Smooth muscle cell (in vitro differentiated cells): ENCODE data around the gene HELZ. TPM values are rescaled to one million over a fixed set of nuclear protein-coding genes. Genes with fewer than 3 reads are reported as not detected.
"Not testable (repeated sequence)": the region's sequence is repeated elsewhere in the genome, so short reads cannot be mapped to it uniquely, and the experiment has no call there.

Source experiments
- DNase-seq: peaks from one replicate; lab custom pipeline; 2025; ENCODE audit not compliant: unreplicated experiment; lab: John Stamatoyannopoulos, UW
- H2AFZ ChIP-seq: fragments of 200-600 bp; sonication (generic); 2 replicates; pipeline ENCODE4 v1.6.0; 2016; ENCODE audit warnings: antibody characterized with exemption, low read depth, mild to moderate bottlenecking
- H3F3A ChIP-seq: fragments of 200-600 bp; sonication (generic); 2 replicates; pipeline ENCODE4 v1.6.0; 2017; ENCODE audit warnings: antibody characterized with exemption, low read depth
- H3K27ac ChIP-seq: fragments of 200-600 bp; sonication (generic); 2 replicates; pipeline ENCODE4 v1.5.1; 2016; ENCODE audit warnings: low read depth, mild to moderate bottlenecking
- H3K27me3 ChIP-seq: fragments of 200-600 bp; sonication (generic); 2 replicates; pipeline ENCODE4 v1.6.1; 2016; ENCODE audit warnings: low read depth, mild to moderate bottlenecking
- H3K36me3 ChIP-seq: fragments of 200-600 bp; sonication (generic); 2 replicates; pipeline ENCODE4 v1.5.1; 2016; ENCODE audit warnings: low read depth
- H3K4me1 ChIP-seq: fragments of 200-600 bp; sonication (generic); 2 replicates; pipeline ENCODE4 v1.5.1; 2016; ENCODE audit warnings: low read depth
- H3K4me2 ChIP-seq: fragments of 200-600 bp; sonication (generic); 2 replicates; pipeline ENCODE4 v1.6.0; 2016; ENCODE audit warnings: mild to moderate bottlenecking
- H3K4me3 ChIP-seq: fragments of 200-600 bp; sonication (generic); 2 replicates; pipeline ENCODE4 v1.5.1; 2016; ENCODE audit warnings: mild to moderate bottlenecking
- H3K79me2 ChIP-seq: fragments of 200-600 bp; sonication (generic); 2 replicates; pipeline ENCODE4 v1.6.0; 2016; ENCODE audit warnings: low read depth, mild to moderate bottlenecking
- H3K9ac ChIP-seq: fragments of 200-600 bp; sonication (generic); 2 replicates; pipeline ENCODE4 v1.6.0; 2016; ENCODE audit warnings: low read depth
- H3K9me3 ChIP-seq: fragments of 200-600 bp; sonication (generic); replicated peaks from 2 replicates; pipeline ENCODE4 v1.5.1; 2016; ENCODE audit warnings: low read depth
- H4K20me1 ChIP-seq: fragments of 200-600 bp; sonication (generic); 2 replicates; pipeline ENCODE4 v1.6.0; 2016; ENCODE audit warnings: low read depth
- CTCF ChIP-seq: fragments of 200-600 bp; sonication (generic); IDR thresholded peaks from 2 replicates; pipeline ENCODE4 v1.5.1; 2017; ENCODE audit warnings: borderline replicate concordance, mild to moderate bottlenecking, antibody characterized with exemption; ENCODE audit not compliant: insufficient read depth, poor library complexity, severe bottlenecking
- WGBS: methylation state at CpG from one replicate; pipeline ENCODE4 v1.1.7; 2016; ENCODE audit warnings: low lambda C conversion rate; 5-methylcytosine and 5-hydroxymethylcytosine counted together
- polyA plus RNA-seq: library from polyadenylated mRNA; unstranded; fragments of >200 nt; fragmentation: Nextera tagmentation; extraction: Ambion mirVana; gene quantifications from 2 replicates; pipeline ENCODE4 v1.2.1, GENCODE V29; 2016
- total RNA-seq: library from RNA; depleted of rRNA; stranded (reverse); fragments of >200 nt; gene quantifications from 2 replicates; pipeline ENCODE4 v1.2.3, GENCODE V29; 2014

HELZ gene
- total and polyA plus RNA-seq, 2 experiments from 2014 or later, result 18.8 to 34.4 TPM

DNA sequence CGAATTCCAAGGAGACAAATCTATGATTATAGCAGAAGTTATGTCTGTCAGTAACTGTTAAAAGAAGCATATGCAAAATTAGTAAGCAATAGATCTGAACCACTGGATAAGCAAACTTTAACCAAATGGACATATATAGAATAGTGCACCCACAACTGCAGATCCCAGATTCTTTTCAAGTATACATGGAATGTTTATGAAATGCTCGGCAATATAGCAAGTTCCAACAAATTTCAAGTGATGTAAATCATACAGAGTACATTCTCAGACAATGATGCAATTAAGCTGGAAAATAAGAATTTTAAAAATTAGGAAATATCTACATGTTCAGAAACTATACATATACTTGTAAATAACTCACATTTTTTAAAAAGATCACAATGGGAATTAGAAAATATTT lies 8.4 kb upstream of the HELZ start:
- Histone ChIP-seq H4K20me1 (no peaks in the 10 kb centered on the region), H3K79me2 (no peaks in the 10 kb centered on the region), H3K9ac (peak overlapping the region; percentile 24), H2AFZ (no peak overlapping the region), H3K4me3 (no peak overlapping the region), H3K9me3 (no peaks in the 10 kb centered on the region), H3K4me1 (no peaks in the 10 kb centered on the region), H3K27me3 (no peaks in the 10 kb centered on the region), H3K27ac (peak overlapping the region; percentile 68), H3K36me3 (no peaks in the 10 kb centered on the region), H3K4me2 (peak overlapping the region; percentile 2), H3F3A (no peaks in the 10 kb centered on the region)
- no peak for TF ChIP-seq CTCF
- WGBS, result 50% methylated on average over 2 of the region's 2 CpGs
- DNase-seq, result no peak

DNA sequence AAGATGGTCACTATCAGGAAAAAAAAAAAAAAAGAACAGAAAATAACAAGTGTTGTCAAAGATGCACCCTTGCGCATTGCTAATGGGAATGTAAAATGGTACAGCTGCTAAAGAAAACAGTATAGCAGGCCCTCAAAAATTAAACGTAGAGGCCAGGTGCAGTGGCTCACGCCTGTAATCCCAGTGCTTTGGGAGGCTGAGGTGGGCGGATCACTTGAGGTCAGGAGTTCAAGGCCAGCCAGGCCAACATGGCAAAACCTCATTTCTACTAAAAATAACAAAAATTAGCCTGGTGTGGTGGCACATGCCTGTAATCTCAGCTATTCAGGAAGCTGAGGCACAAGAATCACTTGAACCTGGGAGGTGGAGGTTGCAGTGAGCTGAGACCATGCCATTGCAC lies 6.6 kb upstream of the HELZ start:
- not testable (repeated sequence) for H3K79me2 ChIP-seq, H3K9me3 ChIP-seq, H3K4me1 ChIP-seq, DNase-seq, H3K27ac ChIP-seq, H4K20me1 ChIP-seq, H3K27me3 ChIP-seq, H3K9ac ChIP-seq, H3K36me3 ChIP-seq, H3F3A ChIP-seq, H2AFZ ChIP-seq, H3K4me3 ChIP-seq, H3K4me2 ChIP-seq
- WGBS, result 94% methylated on average over 4 of the region's 4 CpGs

DNA sequence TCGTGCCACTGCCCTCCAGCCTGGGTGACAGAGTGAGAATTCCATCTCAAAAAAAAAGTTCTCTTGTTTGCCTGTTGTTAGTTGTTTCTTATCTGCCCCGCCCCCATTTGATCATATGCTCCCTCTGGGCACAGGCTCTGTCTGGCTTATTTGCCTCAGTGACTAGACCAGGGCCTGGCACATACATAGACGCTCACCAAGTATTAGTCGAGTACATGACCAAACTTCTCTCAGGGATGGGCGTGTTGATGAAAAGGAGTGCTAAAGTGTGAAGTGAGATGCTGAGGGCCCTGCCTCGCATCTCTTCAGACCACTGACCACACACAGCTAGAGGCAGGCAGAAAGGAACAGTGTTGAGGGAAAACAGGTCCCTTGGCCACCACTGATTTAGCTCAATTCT lies 3.3 kb upstream of the HELZ start:
- Histone ChIP-seq H3K4me1 (peaks cover 20% of the 10 kb centered on the region), H3K27me3 (no peaks in the 10 kb centered on the region), H3K9ac (no peak overlapping the region), H4K20me1 (peaks cover 10% of the 10 kb centered on the region), H3K4me2 (no peak overlapping the region), H3K9me3 (no peaks in the 10 kb centered on the region), H3K27ac (no peak overlapping the region), H3K36me3 (no peaks in the 10 kb centered on the region), H3K4me3 (no peak overlapping the region), H2AFZ (no peak overlapping the region), H3K79me2 (peaks cover 17% of the 10 kb centered on the region), H3F3A (peaks cover 4% of the 10 kb centered on the region)
- WGBS, result 92% methylated on average over 6 of the region's 6 CpGs
- DNase-seq, result no peak
- no peak for TF ChIP-seq CTCF

DNA sequence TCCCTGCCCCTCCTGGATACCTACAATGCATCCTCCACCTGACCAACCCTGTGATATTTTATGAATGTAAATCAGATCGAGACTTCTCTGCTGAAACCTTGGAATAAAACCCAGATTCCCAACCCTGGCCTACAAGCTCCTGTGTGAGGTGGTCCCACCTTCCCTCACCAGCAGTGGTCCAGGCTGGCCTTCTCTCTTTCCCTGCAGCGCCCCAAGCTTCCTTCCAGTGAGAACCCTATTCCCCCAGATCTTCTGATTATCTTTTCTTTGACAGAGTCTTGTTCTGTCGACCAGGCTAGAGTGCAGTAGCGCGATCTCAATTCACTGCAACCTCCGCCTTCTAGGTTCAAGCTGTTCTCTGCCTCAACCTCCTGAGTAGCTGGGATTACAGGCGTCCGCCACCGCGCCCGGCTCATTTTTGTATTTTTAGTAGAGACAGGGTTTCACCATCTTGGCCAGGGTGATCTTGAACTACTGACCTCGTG lies 2.5 kb upstream of the HELZ start:
- TF ChIP-seq CTCF, result no peak
- no peak for DNase-seq
- no peaks in the 10 kb centered on the region for H3K27me3 ChIP-seq
- H3F3A ChIP-seq, result peaks cover 4% of the 10 kb centered on the region
- WGBS, result 97% methylated on average over 12 of the region's 12 CpGs
- H2AFZ ChIP-seq, result no peak overlapping the region
- peaks cover 24% of the 10 kb centered on the region for H3K4me1 ChIP-seq
- H3K4me3 ChIP-seq, result no peak overlapping the region
- H3K9me3 ChIP-seq, result no peaks in the 10 kb centered on the region
- H4K20me1 ChIP-seq, result peaks cover 19% of the 10 kb centered on the region
- H3K27ac ChIP-seq, result no peak overlapping the region
- H3K36me3 ChIP-seq, result no peaks in the 10 kb centered on the region
- peaks cover 25% of the 10 kb centered on the region for H3K79me2 ChIP-seq
- H3K9ac ChIP-seq, result no peak overlapping the region
- no peak overlapping the region for H3K4me2 ChIP-seq
